GM19023 (cell line): ENCODE results near the gene HIVEP3.

Experiments used
- ATAC-seq: cut with Tn5 transposase; IDR thresholded peaks from one replicate; pipeline ENCODE4 v1.9.1; 2021; ENCODE audit warnings: mild to moderate bottlenecking, moderate library complexity; ENCODE audit not compliant: unreplicated experiment

HIVEP3 gene

DNA sequence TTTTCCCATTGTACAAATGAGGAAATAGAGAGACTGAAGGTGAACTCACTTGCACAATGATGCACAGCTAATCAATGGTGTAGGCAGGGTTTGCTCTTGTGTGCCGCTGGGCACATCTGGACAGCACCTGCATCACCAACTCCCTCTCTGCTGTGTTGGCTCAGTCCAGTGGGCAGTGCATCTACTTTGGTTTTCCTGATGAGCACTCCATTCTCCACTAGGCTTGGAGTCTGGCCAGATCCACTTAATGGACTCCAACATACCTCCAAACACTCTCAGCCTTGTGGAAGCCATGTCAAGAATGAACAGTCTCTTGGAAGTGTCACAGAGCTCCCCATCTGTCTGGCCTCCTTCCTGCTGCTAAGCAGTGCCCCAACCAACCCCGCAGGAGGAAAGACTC lies 152.2 kb downstream of the HIVEP3 start:
- ATAC-seq, result no peak

DNA sequence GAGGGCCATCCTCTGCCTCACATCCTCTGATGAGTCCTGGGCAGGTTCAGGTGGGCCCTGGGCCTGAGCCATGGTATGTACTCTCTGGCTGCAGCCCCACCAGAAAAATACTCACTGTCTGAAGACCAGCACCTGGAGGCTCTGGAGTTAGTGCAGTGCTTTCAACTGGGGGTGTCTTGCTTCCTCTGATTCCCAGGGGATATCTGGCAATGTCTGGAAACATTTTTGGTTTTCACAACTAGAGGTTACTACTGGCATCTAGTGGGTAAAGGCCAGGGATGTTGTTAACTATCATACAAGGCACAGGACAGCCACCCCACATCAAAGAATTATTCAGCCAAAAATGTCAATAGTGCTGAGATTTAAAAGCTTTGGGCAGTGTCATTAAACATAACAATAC lies 152.7 kb downstream of the HIVEP3 start:
- ATAC-seq, result no peak

DNA sequence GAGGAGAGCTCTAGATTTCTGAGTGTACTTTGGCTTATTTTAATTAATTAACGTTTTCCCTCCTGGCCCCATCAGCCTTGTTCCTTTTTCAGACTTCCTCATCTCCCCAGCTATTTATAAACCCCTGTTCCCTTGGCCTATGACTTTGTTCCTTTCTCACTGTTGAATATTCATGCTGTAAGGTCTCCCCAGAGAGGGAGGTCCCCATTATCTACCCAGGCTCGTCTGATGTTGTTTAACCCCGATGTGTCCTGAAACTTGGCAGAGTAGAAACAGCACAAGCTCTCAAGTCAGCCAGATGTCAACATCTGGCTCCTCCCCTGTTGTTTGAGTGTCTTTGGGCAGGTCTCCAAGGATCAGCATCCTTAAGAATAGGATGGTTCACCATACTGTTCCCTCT lies 153.6 kb downstream of the HIVEP3 start:
- no peak for ATAC-seq

DNA sequence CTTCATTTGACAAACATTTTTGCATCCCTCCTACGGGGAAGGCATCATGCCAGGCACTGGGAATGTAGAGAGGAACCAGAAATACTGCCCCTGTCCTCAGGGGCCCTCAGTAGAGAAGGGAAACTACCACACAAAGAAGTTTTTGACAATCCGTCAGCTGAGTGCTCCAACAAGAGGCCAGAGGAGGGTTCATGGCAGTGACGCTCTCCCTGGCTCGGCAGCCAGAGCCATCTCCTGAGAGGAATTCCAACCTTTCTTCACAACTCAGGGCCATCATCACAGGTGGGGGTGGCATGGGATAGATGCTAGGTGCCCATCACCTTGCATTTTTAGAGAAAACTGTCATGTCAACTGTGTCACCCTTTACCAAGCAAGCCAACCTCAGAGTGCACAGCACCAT lies 154.1 kb downstream of the HIVEP3 start:
- ATAC-seq, result no peak

DNA sequence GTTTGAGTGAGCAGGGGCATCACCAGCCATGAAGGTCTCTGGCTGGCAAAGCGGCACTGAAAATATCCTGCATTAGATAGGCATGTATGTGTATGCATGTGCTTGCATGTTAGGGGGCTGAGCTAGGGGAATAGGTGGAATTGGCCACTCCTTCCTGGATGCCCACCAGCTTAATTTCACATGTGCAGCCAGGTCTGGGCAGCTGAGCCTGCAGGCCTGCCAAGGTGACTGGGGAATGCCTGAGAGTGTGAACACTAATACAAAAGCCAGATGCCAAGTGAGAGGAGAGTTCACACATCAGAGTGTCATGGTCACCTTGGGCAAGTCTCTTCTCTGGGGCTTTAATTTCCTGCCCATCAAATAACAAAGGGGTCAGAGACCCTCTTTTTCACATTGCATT lies 155.9 kb downstream of the HIVEP3 start:
- no peak for ATAC-seq

DNA sequence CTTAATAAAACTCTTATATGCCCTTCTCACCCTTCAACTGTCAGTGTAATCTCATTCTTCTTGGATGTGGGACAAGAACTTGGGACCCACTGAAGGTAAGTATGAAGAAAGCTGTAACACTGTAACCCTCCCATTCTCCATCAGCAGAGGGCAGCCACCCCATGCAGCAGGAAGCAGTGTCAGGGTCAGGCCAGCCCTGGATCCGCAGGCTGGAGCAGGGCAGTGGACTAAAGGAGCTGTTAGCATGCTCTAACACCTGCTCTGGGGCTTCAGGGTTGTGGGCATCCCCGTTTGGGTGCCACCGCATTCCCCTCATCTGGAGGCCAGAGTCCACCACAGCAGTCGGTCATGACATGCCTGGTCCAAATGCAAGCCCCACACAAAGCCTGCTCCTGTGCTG lies 156.5 kb downstream of the HIVEP3 start:
- ATAC-seq, result no peak

DNA sequence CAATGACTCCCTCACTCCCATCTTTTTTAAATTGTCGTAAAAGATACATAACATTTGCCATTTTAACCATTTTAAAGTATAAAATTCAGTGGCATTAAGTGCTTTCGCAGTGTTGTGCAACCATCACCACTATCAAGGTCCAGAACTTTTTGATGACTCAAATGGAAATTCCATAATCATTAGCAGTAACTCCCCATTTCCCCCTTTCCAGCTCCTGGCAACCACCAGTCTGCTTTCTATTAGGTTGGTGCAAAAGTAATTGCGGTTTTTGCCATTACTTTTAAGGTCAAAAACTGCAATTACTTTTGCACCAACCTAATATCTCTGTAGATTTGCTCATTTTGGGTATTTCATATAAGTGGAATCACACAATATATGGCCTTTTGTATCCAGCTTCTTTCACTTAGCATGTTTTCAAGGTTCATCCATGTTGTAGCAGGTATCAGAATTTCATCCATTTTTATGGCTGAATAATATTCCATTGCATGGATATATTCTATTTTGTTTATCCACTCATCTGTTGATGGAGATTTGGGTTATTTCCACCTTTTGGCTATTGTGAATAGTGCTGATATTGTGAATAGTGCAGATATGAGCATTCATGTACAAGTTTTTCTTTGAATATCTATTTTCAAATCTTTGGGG lies 159.7 kb downstream of the HIVEP3 start:
- no peak for ATAC-seq

DNA sequence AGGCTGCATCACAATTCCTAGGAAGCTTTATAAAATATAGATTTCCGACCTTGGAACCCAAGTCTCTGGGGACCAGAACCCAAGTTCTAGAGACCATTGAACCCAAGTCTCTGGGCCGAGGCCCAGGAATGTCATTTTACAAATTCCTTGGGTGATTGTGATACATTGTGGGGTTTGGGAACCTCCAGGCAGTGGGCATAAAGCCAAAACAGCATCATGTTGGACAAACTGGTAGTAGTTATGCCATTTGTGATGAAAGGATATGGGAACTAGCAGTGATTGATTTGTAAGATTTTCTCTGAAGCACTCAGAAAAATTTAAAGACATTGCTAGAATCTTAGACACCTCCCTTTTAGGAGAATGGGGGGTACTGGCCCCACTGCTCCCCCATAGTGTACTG lies 160.2 kb downstream of the HIVEP3 start:
- no peak for ATAC-seq

DNA sequence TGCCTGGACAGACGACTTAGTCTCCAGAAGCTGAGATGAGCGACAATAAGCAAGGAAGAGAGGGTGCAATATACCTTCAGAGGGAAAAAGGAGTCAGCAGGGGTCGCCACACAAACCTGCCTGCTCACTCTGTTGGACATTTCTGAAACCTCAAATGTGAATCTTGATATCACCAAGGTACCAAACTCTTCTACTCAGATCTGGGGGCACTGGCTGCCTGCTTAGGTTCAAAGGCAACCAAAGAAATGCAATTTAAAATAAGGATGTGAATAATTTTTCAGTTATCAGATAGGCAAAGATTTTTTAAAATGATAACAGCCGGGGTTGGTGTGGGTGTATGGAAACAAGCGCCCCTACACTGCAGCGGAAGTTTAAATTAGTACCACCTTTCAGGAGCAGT lies 164.2 kb downstream of the HIVEP3 start:
- ATAC-seq, result no peak

DNA sequence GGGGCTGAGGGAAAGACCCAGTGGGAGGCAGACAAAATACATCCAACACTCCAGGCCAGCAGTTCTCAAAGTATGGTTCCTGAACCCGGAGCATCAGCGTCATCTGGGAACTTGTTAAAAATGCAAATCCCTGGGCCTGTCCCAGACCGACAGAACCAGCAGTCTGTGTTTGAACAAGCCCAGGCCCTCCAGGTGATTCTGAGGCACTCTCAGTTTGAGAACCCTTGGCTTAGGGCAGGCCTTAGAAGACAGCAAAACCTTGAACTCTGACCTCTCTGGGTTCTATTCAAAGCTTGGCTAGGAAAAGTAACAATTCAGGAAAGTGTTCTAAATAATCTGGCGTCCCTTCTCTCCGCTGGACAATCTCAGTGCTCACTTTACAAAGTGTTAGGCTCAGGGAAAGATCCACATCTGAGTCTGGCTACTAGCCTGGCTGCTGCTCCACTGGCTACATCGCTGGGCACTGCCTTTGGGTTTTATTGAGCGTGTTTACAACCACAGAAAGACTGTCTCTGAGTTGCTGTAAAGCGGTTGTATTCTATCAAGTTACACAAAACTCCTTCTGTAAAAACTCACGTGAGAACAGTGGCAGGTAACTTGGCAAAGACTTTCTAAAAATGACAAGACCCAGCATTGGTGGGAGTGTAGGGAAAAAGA lies 166.1 kb downstream of the HIVEP3 start:
- peak; percentile 29 for ATAC-seq

DNA sequence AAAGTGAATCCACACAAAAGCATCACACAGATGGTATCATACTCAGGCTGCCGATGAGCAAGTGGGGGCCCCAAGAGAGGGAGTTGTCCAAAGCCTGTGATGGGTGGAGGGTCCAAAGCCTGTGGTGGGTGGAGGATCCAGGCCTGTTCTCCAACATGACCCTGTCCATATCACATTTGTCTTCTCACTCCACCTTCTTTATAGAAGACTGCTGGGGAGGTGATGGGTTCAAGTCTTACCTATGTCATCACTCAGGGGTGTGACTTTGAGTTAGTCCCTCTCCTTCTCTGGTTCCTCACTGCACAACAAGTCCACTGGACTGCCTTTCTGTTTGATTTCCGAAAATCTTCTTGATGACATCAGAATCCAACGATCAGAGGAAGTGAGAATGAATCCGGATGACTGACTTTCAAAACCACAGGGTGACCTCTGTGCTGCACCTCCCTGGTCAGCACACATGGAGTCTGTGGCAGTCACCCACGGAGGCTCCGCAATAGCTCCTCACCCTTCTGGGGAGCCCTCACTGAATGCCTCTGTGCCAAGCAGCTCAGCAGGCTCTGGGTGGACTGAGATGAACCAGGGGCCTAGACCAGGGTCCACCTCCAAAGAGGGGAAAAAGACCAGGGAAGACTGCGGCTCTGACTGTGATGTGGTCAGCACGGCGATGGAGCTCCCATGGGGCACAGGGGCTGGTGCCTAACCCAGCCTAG lies 166.8 kb downstream of the HIVEP3 start:
- ATAC-seq, result peak; percentile 40

DNA sequence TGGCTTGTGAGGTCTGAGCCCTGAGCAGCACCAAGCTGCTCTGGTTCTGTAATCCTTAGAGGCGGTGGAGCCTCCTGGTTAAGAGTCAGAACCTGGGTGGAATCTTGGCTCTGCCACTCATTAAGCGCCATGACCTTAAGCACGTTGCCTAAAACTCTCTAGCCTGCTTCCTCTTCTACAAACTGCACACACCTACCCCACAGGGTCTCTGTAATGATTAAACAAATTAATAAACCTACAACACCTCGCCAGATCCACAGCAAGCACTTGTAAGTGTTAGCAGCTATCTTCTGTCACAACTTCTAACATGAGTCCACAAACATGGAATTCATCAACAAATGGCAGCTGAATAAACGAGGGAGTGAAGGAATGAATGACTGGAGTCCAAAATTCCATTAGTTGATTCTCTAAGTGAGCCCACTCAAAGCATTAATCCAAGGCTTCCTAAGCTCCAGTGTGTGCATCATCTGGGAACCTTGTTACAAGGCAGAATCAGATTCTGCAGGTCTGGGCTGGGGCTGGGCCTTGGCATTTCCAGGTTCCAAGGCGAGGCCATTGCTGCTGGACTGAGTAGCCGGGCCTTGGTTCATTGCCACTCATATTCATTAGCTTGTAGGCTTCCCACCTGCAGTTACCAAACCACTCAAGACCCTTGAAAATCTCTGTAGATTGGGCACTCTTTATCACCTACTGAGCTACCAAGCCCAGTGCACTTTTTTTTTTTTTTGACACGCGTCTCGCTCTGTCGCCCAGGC lies 168.6 kb downstream of the HIVEP3 start:
- no peak for ATAC-seq

DNA sequence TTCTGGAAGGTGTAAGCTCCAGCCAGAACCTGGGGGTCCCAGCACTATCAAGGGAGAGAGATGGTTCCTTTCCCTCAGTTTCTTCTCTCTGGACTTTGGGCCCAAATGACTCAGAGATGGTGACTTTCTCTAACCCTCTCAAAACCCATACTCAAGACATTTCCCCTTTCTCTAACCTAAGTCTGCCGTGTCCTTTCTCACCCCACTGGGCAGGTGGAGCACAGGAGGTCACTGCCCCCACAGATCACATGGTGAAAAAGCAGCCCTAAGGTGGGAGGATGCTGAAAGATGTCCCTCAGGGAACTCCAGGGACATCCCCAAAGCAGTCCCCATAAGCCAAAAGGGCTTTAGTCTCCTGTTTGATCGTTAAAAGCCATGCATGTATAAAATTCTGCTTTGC lies 173.7 kb downstream of the HIVEP3 start:
- ATAC-seq, result peak; percentile 59

DNA sequence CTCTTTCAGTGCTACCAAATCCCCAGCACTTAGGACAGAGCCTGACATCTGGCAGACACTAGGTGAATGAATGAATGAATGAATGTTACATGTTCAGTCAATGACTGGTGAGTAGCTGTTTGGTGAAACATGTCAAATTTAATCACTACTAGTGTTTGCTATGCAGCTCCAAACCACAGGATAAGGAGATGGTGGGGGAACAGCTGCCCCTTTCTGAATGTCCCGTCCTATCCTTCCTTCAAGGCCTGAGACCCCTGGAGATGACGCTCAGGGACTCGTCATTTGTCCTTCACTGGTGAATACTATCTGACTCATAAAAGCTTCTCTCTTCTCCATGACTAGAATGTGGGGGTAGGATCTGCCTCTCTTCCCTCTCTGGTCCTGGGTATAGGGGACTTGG lies 175.4 kb downstream of the HIVEP3 start:
- ATAC-seq, result no peak

DNA sequence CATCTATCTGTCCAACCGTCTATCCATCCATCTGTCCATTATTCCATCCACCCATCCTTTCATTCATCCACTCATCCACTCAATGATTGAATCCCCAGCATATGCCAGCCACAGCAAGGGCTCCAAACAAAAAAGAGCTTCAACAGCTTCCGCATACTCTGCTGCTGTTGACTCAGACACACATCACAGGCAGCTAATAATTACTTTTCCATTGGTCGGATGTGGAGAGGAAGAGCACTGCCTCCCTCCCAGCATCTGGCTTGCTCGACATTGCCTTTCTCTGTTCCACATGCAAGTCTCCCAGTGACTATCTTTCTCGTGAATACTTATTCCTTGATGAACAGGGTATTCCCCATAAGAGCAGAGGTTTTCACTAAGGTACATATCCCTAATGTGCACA lies 176.5 kb downstream of the HIVEP3 start:
- no peak for ATAC-seq

DNA sequence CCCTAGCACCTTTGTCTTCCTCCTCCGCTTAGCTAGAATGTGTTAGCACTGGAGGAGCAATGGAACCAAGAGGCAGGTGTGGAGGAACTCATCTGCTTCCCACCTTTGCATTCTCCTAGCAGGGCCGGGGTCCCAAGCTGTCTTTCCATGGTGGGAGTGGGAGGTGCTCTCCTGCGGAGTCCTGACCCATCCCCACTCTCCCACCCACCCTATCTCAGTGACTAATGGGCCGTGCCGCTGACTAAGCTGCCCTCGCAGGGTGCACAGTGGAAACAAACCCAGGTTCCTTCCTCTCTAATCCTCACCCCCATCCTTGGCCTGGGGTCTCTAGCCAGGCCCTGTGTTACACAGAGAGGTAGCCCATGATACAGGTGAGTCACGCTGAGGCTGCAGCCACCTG lies 177.5 kb downstream of the HIVEP3 start:
- no peak for ATAC-seq

DNA sequence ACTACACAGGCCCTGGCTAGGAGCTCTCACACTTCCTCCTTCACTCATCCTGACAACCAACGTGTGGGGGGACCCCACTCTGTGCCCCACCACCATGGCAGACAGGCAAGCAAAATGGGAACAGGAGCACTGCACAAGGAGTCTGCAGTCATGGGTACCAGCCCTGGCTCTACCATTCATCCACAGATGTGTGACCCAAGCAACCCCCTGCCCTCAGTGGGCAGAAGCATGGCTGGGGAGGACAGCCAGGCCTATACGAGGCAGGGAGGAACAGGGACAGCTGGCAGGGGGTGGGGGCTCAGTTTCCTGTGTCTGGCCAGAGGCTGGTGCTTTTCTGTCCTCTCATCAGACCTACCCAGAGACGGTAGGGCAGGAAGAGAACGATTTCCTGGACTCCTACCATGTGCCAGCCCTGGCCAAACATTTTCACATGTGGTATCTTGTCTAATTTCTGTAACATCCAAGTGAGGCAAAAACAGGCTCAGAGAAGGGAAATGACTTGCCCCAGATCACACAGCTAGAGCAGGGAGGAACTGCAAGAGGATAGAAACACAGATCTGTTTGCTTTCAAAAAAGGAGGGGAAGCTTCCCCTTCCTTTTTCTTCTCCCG lies 178.0 kb downstream of the HIVEP3 start:
- ATAC-seq, result no peak

DNA sequence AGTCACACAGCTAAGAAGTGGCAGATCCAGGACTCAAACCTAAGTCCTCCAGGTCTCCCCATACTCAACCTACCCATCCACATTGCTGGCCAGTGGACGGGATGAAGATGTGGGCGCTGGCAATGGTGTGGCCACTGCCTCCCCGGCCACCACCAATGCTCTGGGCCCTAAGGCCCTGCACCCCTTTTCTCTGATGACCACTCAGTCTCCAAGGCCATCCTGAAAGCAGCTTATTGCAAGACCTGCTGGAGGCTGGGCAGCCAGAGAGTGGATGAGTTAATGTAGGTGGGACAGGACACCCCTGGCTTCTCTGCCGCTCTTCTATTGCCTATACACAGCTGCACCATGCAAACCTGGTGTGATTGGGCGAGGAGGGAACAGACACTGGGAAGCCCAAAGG lies 178.7 kb downstream of the HIVEP3 start:
- no peak for ATAC-seq

DNA sequence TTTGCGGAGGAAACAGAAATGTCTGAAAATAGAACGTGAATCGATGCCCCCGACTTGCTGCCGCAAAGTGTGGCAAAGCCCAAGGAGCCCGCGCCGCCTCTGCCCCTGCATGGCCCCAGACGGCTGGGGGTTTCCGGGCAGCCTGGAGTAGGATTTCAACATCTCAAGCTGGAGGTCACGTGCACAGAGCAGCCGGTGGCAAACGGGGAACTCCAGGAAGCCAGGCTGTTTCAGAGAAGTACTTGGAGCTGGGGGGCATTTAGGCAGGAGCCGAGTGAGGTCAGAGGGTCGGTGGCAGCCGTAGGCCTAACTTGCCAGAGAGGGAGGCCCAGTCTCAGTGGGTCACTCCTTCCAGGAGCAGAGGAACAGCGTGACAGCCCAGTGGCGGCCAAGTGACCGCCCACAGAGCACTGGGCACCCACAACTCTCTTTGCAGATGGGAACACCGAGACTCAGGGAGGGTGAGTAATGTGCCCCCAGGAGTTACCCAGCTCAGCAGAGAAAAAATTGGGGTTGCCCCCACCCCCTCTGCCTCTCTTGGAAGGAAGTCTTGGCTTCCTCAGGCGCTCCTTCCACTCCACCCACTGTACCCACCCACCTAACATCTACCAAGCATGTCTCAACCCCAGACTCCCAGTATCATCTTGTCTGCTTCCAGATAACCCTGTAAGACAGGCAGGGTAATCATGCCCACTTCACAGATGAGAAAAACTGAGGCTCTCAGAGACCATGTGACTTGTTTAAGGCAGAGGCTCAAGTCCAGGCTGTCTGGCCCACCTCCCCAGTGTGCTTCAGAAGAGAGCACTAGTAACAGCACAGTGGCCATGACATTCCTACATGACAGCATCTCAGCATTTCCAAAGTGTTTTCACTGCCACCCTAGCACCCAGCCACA lies 179.4 kb downstream of the HIVEP3 start:
- no peak for ATAC-seq

DNA sequence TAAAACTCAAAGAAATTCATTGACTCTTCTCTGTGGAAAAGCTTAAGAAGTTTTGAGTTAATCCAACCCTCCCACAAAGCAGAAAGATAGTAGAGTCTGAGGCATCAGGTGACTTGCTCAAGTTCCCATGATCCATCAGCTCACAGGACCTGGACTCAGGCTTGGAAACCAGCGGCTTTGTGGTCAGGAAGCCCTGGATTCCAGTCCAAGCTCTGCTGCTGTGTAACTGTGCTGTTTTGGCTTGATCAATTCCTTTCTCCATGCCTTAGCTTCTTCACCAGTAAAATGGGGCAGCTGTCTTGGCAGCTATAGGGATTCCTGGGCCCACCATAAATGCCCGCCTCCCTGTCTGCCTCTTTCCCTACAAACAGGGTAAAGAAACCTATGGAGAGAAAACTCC lies 180.2 kb downstream of the HIVEP3 start:
- no peak for ATAC-seq
